Activated T-cell treated with anti-CD3 and anti-CD28 coated beads for 1 hour (primary cell): ENCODE data around the gene TMA16.
"Not testable (repeated sequence)": the region's sequence is repeated elsewhere in the genome, so short reads cannot be mapped to it uniquely, and the experiment has no call there.

ENCODE experiments used
- DNase-seq: peaks from one replicate; pipeline ENCODE4 v3.0.0-alpha.2; 2020; ENCODE audit warnings: low read depth

Gene TMA16

GRCh38 chr4:163515198-163515597, 20.7 kb downstream of the TMA16 start:
- no peak for DNase-seq

GRCh38 chr4:163523791-163524365, 29.4 kb downstream of the TMA16 start:
- no peak for DNase-seq

GRCh38 chr4:163525982-163526381, 31.5 kb downstream of the TMA16 start:
- DNase-seq, result no peak

GRCh38 chr4:163527172-163527571, 32.7 kb downstream of the TMA16 start:
- no peak for DNase-seq

- DNase-seq, result no peak
These were observed 34.2 kb downstream of the TMA16 start for GRCh38 chr4:163528653-163529052.

GRCh38 chr4:163534056-163534455, 39.6 kb downstream of the TMA16 start:
- DNase-seq, result no peak

- DNase-seq, result no peak
These were observed 41.2 kb downstream of the TMA16 start for GRCh38 chr4:163535657-163536056.

- DNase-seq, result no peak
These were observed 41.6 kb downstream of the TMA16 start for GRCh38 chr4:163536091-163536490.

- no peak for DNase-seq
These were observed 42.6 kb downstream of the TMA16 start for GRCh38 chr4:163537114-163537513.

- DNase-seq, result not testable (repeated sequence)
These were observed 44.3 kb downstream of the TMA16 start for GRCh38 chr4:163538820-163539219.

- DNase-seq, result no peak
These were observed 46.0 kb downstream of the TMA16 start for GRCh38 chr4:163540448-163540847.

- DNase-seq, result no peak
These were observed 46.5 kb downstream of the TMA16 start for GRCh38 chr4:163540977-163541376.

GRCh38 chr4:163542275-163542674, 47.8 kb downstream of the TMA16 start:
- no peak for DNase-seq

GRCh38 chr4:163544407-163545038, 50.0 kb downstream of the TMA16 start:
- DNase-seq, result peak; percentile 50

- no peak for DNase-seq
These were observed 54.2 kb downstream of the TMA16 start for GRCh38 chr4:163548481-163549243.

GRCh38 chr4:163550869-163551267, 56.4 kb downstream of the TMA16 start:
- no peak for DNase-seq

GRCh38 chr4:163553146-163553545, 58.7 kb downstream of the TMA16 start:
- DNase-seq, result no peak

GRCh38 chr4:163554870-163555465, 60.5 kb downstream of the TMA16 start:
- no peak for DNase-seq

- DNase-seq, result no peak
These were observed 61.7 kb downstream of the TMA16 start for GRCh38 chr4:163556177-163556576.

- DNase-seq, result no peak
These were observed 62.3 kb downstream of the TMA16 start for GRCh38 chr4:163556650-163557391.

GRCh38 chr4:163558539-163559044, 64.1 kb downstream of the TMA16 start:
- peak; percentile 2 for DNase-seq

- DNase-seq, result no peak
These were observed 68.0 kb downstream of the TMA16 start for GRCh38 chr4:163562496-163562895.
